Measurements from ENCODE around the gene PRICKLE2.

PRICKLE2 gene

DNA sequence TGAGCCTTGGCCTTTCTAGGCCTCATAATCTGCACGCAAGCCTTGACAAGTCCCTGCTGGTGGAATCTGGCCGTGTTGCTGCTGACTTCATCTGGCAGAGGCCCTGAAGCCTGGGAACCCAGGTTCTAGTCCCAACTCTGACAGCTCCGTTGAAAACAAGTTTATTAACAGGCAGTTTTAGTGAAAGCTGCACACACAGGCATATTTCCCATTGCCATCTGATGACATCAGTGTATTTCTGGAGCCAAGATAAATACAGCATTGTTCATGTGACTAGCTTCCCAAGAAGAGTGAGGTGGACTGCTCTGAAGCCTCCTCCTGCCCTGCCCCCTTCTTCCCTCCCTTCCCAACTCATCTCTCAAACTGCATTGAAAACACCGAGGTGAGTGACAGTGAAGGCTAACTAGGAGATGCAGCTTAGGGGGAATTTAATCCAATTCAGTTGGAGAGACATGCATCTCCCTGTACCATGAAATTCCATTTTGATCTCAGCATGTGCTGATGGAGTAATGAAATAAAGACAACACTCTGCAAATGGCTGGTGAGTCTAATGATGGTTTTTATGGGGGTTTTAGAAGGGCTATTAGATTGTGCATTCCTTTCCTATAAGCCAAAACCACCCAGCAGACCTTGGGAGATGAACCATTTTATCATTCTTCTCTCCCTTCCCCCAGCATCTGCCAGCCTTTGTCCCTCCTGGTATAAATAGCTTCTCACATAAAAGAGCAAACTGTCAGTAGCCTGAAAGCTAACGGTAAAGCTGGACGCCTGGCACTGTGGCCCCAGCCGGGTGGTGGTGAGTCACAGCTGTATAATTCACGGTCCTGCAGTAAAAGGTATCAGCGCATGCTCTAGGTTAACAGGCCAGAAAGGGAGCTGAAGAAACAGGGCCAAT is 38.0 kb downstream of the PRICKLE2 start:
- no peak for DNase-seq

DNA sequence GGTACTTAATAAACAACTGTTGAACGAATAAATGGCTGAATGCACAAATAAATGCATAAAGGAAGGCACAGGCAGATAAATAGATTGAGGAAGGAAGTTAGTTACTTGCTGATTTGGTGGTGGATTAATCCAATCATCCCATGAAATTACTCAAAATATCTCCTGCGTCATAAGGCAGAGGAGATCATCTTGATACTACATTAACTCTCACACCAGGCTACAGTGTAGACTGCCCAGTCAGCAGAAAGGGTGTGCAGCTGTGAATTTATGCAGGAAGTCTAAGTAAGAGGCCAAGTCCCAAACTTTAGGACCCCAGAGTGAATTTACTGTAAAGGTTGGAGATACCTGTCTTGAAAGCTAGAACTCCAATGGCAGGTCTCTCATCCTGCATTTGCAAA is 38.6 kb downstream of the PRICKLE2 start:
- DNase-seq: no peak

DNA sequence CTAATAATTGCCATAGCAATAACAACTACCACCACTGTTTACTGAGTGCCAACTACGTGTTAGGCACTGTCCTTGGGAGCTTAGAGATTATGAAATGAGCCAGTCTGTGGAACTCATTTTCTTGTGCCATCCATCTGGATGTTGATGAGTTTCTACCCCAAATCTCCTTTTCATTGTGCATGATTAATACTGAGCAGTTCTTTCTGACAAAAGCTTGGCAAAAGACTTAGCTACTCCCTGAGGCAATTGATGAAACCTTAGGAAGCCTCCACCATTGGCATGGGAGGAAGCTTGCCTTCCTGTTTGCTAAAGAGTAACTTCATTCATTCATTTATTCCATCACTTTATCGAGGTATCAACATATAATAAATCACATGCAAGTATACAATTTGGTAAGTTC is 39.8 kb downstream of the PRICKLE2 start:
- DNase-seq: no peak

DNA sequence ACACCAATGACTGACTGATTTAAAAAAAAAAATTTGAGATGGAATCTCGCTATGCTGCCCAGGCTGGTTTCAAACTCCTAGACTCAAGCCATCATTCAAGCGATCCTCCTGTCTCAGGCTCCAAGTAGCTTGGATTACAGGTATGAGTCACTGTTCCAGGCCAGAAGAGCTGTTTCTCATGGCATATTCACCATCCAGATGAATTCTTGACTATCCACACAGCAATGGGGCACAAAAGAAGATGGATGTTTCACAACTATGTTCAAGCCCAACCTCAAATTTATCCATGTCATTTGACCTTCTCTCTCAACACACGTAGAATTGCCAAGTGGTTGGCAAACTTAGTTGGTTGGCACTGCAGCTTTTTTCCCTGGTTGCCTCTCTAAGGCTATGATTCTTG is 40.6 kb downstream of the PRICKLE2 start:
- no peak for DNase-seq

DNA sequence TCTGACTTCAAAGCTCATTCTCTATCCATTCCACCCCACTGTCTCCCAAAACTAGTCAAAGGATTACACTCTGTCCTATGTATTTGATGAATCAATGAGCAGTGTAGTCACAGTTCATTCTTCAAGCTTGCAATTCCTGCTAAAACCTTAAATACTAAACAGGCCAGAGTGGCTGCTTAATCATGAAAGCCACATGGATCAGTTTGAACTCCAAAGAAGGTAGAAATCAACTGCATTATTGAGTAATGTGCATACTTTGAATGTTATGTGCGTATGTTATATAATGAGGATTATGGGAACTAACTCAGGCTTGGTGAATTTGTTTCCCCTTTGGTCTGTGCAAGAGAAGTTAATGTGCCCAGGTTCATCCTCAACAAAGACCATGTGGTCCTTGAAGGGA is 45.4 kb downstream of the PRICKLE2 start:
- DNase-seq: no peak

DNA sequence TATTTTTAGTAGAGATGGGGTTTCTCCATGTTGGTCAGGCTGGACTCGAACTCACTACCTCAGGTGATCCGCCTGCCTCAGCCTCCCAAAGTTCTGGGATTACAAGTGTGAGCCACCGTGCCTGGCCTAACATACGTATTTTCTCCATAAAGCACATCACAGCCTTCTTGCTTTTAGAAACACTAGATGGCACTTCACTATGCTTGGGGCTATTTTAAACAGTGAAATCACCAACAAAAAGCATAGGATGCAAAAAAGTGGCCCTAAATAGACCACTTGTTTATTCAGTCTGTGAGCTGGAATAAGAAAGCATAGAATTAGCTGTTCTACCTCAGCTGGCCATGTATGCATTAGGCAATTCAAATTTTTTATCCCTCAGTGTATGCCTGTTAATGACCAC is 46.0 kb downstream of the PRICKLE2 start:
- no peak for DNase-seq

DNA sequence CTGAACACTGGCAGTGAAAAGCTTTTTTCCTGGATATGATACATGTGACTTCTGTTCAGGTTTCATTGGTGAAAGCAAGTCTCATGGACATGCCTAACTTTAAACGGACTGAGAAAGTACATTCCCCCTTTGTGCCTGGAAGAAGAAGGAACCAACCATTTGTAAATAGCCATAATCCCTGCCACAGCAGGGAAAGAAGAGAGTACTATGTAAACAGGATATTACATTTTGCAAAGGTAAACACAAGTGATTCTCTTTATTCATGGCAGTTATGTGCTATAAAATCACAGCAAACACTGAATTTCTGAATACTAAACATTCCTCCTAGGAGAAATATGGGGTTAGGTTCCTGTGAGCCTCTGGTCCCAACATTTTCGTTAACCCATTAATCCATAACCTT is 46.8 kb downstream of the PRICKLE2 start:
- no peak for DNase-seq

DNA sequence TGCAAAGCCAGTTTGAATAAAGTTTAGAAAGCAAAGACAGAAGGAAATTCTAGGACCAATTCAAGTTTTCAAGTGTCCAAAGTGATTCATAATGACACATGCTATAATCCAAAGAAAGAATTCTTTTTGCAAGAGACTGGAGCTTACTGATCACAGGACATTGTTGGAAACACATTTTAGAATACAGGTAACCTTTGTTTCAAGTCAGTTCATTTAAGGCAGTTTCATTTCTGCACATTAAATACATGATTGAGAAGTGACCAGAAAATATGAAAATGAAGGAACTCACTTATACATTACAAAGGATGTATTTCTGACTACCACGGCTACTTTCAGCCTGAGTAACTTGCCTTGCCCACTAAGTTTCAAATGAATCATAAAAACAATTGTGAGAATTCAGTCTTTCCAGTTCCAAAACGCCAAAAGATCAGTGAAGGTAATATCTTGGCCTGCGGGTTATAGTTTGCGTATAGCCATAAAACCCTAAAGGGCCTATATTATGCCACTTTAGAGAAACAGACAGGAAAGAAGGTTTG is 48.7 kb downstream of the PRICKLE2 start:
- DNase-seq: no peak

DNA sequence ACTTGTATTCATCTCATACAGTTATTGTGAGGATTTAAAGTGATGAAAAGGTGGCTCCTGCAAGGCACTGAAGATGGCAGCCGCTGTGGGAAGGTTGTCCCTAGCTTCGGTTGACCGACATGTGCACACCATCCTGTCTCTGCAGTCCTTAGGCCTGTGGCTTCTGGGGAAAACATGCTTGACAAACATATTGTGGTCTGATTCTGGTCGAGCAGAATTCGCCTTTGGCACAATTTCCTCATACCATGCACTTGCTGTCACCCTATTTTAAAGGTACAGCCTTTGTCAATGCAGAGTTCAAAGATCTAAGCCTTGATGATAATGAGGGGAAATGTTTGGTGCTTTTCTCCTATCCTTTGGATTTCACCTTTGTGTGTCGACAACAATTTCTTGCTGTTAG is 50.9 kb downstream of the PRICKLE2 start:
- DNase-seq: no peak

DNA sequence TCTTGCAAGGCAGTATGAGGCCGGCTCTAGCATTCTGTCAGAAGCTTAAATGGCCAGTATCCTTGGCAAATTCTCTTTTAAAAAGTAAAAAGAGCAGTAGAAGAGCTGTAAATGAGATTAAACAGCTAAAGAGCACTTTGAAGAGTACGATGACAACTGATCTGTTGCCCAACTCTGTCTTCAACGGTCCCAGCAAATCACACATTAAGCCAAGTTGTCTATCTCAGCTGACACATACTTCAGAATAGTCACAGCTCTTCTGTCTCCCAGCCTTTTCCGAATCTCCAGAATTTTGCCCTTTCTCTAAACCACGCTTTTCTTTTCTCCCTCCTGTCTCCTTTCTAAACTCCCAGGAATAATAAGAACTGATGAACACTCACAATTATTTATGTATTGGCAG is 51.7 kb downstream of the PRICKLE2 start:
- no peak for DNase-seq

DNA sequence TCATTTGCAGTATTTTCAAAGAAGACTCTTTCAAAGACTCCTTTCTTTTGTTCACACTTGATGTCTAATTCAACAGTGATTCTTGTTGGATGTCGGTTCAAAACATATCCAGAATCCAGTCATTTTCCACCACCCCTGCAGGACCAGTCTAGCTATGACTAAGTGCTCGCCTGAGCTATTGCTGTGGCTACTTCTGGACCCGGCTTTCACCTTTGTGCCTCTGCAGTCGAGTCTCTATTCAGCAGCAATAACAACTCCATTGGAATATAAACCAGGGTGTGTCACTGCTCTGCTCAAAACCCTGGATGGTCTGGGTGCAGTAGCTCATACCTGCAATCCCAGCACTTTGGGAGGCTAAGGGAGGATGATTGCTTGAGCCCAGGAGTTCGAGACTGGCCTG is 55.0 kb downstream of the PRICKLE2 start:
- DNase-seq: no peak

DNA sequence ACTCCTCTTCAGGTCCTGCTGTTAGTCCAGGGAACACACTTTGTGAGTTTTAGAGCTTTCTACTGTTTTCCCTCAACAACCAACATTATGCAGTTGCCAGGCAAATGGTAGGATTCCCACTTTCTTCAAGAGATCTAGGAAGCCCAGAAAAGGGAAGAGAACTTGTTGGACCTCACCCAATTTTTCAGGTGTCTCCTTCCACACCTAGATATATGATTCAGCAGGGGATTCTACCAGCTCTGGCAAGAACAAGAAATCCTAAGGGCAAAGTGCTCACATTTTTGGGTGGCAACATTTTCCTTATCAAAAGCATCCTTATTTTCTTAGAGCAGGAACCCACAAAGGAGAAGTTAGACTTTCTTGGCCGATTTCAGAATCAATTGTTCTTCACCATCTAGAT is 57.4 kb downstream of the PRICKLE2 start:
- DNase-seq: no peak

DNA sequence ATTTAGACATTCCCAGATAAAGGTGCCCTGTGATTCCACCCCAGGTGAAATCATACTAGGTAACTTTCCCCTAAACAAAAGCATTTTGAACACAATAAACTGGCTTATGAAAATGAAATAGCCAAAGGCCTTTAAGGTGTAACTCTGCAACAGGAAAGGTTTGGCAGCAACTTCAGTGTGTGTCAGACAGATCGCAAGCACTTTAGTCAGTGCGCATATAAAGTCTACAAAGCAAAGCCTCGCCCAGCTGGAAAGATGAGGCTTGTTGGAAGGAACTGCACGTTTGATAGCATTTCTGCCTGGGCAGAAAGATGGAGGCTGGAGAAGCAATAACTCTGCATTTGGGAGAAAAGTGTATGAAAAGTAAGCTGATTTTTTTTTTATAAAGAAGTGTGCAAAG is 57.9 kb downstream of the PRICKLE2 start:
- no peak for DNase-seq

DNA sequence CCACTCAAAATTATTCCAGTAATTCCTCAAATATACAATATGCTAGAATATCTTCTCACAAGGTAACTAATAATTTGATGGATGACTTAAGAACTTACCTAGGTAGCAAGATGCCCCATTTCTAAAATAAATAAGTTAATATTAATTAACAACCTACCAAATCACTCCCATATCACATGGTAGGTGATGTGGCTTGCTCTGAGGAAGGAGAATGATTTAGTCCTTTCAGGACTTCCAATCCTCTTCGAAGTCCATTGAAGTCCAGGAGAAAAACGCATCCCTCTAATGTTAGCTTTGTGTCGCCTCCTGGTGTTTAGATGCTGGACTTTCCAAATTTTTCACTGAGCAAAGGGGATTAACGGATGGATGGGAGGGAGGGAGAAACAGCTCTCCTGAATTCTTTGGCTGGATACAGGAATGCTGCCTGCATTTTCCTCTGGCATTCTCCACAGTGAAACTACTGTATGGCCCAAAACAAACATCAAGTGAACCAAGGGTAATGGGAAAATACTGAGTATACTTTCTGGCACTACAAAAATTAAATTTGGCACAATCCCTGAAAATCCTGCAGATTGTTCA is 58.6 kb downstream of the PRICKLE2 start:
- DNase-seq: no peak

DNA sequence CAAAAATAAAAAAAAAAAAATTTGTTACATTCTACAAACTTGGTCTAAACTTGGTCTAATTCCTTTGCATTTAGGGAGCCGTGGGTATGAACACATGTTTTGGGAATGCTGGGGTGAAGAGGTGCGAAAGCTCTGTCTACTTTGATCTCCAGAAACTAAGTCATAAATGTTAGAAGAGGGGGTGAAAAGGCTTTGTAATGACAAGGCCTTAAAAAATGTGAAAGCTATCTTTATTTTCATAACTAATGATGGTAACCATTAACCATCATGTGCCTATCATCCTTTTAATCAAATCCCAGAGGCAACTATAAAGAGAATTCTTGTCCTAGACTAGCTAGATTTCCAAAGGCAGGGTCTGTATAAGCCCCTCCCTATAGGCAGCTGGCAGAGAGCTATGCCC is 60.9 kb downstream of the PRICKLE2 start:
- no peak for DNase-seq

DNA sequence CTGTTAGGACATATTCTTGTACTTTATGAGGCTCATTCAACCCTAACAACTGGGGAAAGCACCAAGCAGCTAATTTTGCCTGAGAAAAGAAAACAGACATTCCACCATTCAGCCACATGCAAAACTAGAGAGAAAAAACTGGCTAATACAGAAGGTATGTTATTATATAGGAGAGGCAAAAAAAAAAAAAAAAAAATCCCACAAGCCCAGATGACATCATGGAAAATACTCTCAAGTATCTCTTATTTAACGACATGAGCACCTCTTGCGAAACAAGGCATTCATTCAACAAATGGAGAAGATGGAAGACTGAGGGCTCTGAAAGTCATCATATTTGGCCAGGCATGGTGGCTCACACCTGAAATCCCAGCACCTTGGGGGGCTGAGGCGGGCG is 61.5 kb downstream of the PRICKLE2 start:
- DNase-seq: no peak

DNA sequence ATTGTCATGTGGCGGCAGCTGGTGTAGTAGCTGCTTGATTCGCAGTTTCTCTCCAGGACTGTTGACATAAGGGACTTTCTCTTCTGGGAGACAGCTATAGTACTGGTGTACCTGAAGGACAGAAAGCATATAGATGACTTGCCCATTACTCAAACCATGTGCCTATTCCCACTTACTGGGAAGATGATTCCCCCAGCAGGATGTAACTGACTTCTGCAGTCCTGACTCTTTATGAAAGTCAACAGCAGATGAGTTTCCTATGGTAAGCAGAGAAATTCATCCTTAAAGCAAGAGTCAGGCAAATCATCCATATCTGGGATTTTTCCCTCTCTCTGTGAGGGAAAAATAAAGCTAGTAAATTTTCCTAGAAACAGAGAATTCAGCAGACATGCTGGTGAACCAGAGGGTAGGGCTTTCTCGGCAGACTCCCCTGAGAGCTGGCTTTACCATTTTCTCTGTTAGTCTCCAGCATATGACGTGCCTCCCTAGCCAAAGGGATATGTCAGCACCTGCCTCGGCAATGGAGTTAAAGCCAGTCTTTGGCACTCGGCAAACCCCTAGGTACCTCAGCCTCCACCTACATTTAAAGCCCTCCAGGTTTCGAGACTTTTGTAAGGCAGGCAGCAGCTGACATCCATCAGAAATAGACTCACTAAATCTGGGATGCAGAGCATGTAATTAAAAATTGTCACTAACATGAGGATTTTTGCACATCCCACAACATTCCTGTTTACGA is 62.1 kb downstream of the PRICKLE2 start:
- no peak for DNase-seq

DNA sequence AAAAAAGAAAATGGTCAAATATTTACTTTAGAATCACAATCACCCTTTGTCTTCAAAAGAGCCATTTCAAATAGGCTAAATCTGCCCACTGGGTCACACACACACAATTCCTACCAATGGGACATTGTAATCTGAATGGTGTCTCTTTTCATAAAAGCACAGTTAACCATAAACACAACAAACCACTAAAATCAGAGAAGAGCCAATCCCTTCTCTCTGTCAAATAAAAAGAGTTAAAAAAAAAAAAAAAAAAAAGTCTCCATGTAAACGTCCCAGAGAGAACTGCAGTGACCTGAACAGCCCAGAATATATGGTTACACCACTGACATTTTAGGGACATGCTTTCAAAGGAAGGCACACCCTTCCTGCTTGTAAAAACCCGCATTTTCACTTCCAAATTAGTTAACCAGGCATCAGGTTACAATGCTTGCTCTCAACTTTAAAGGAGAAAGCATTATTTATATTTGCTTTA is 63.7 kb downstream of the PRICKLE2 start:
- DNase-seq: no peak

DNA sequence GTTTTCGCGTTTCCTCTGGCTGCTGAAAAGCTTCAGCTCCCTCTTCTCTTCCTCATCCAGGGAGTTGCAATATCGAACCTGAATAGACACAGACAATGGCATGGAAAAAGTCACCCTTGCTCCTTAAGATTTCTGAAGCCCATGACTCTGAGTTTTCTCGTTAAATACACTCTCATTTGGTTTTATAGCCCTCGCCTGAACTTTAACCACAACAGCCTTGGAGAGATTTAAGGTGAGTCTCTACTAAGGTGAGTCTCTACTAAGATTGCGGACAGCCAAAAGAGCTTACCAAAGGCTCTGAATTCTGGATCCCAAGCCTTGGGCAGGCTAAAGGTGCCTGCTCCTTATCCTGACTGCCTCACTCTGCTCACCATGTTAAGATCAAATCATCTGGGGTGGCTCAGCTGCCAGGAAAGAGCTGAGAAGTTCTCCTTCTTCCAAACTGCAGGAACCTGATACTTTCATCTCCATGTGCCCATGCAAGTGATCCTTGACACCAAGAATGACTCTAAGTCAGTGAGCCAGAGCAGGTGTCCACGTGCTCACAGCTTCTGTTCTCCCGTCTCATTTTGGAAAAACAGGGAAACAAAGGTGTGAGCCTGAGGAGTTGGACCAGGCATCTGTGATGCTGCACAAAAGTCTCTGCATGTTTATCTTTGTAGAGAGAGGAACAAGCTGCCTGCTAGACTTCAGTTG is 65.1 kb downstream of the PRICKLE2 start:
- no peak for DNase-seq

DNA sequence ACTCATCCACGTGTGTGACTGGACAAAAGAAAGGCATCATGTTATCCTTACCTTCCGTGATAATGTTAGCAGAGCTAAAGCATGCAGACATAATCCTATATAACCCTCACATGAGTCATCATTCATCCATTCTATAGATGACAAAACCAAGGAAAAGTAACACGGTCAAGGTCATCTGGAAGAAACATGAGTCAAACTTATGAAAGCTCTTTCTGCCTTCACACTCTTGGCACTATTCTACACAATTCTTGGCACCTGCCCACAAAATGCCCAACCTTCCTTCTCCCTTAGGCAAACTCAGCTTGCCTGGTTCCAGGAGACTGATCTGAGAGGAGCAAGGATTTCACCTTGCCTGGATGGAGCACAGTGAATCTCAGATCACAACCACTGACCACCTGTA is 66.9 kb downstream of the PRICKLE2 start:
- DNase-seq: no peak

DNA sequence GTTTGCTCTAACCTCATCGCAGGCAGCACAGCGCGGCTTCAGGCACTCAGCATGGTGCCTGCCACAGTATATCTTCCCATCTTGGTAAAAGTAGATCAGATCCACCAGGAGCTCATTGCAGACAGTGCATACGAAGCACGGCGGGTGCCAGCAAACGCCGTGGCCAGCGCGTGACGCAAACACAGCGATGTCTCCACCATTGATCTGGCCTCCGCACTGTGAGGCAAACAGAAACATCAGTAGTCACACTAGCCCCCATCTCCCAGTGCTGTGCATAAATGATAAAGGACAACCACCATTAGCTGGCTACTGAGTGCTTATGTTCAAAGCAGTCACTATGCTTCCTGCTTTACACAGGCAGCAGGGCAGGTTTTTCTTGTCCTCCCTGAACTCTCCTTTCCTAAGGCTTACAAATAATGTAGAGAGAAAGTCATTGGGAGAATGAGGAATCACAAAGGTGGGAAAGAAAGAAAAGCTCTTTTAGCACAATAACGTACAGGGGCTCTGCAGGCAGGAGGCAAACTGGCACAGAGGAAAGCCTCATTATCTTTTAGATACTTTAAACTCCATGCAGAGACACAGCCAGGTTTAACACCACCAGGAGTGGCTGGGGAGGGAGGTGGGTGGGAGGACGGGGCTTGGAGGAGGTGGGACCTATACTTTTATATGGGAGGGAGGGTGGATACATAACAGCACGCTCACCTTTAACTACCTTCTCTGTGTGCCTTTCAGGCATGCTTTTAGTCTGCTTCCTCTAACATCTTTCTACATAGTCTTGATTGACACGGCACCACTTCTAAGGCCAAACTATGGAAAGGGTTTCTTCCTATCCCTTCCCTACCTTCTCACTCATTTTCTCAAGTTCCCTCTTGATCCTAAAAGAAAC is 67.9 kb downstream of the PRICKLE2 start:
- DNase-seq: no peak

DNA sequence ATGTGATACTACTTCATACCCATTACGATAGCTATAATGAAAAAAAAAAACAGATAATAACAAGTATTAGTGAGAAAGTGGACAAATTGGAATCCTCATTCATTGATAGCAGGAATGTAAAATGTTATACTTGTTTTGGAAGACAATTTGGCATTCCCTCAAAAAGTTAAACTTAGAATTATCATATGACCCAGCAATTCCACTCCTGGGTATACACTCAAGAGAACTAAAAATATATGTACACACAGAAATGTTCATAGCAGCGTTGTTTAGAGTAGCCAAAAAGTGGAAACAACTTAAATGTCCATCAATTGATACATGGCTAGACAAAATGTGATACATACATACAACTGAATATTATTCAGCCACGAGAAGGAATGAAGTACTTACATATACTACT is 69.9 kb downstream of the PRICKLE2 start:
- no peak for DNase-seq
